Middle frontal gyrus (tissue), 1 donor: ENCODE data around the gene ADAMTS17.

Experiments
- DNase-seq: peaks from one replicate; pipeline ENCODE4 v3.0.0-alpha.2; 2015; ENCODE audit warnings: low spot score; ENCODE audit errors: extremely low spot score

The ADAMTS17 gene

DNA sequence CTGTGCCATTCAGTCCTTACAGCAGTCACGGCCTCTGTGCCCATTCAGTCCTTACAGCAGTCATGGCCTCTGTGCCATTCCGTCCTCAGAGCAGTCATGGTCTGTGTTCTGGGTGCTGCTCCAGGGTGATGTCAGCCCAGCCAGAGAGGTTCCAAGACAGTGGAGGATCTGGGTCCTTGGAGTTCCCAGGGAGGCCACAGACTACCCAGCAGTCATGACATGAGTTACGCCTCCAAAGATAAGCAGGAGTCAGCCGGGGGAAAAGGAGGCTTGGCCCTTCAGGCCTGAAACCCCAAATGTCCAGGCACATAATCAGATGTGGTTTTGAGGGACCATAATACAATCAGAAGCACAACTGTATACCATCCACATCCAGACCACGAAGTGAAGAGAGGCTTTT is 115.7 kb downstream of the ADAMTS17 start:
- no peak for DNase-seq

DNA sequence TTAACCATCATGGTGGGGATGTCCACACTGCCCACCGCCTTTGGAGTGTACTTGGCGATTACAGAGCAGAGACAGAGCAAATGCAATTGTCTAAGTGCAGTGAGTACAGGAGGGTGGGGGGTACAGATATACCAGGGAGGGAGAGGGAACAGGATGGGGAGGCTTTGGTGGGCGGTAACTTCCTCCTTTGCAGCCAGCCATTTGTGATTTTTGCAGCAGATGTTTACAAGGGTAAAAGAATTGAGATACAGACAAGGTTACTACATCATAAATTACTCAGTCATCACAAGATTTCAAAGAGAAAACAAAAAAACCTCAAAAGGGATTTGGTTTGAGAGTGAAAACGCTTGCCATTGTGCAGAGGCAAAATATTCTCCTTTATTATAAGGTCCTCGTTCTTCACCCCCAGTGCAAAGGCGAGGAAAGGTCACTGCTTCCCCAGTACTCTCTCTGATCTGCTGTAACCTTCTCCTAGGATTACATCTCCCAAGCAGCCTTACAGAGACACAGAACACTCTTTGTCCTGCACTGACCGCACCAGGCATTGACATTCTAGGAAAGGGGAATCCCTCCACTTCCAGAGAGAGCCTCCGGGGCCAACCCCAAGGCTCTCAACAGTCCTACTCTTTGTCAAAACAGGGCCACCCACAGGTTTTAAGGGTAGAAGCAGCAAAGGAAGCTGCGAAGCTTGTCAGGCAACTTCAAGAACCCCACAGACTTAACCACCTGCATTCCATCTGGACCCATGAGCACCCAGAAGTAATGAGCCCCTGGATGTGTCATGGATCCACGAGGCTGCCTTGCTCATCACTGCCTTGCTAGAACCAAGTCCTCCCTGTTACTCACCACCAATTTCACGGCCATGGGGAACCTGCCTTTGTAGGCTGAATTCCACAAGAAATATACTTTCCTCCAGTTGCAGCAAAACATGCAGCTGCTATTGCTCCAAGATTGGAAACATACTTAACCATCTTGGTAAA is 117.3 kb downstream of the ADAMTS17 start:
- no peak for DNase-seq

DNA sequence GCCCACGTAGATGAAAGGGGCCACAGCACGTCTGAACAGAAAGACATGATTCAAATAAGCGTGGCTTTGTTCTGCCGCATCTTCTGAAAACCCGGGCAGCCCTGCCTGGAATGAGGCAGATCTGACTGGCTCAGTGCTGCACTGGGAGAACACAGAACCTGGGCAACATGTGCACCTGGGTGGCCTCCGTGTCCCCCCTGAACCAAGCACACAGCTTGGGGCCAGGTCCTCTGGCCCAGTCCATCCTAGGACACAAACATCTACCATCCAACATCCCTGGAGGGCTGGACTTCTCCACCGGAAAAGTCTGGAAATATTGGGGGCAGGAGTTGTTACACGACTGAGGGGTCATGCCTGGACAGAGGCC is 119.4 kb downstream of the ADAMTS17 start:
- no peak for DNase-seq

DNA sequence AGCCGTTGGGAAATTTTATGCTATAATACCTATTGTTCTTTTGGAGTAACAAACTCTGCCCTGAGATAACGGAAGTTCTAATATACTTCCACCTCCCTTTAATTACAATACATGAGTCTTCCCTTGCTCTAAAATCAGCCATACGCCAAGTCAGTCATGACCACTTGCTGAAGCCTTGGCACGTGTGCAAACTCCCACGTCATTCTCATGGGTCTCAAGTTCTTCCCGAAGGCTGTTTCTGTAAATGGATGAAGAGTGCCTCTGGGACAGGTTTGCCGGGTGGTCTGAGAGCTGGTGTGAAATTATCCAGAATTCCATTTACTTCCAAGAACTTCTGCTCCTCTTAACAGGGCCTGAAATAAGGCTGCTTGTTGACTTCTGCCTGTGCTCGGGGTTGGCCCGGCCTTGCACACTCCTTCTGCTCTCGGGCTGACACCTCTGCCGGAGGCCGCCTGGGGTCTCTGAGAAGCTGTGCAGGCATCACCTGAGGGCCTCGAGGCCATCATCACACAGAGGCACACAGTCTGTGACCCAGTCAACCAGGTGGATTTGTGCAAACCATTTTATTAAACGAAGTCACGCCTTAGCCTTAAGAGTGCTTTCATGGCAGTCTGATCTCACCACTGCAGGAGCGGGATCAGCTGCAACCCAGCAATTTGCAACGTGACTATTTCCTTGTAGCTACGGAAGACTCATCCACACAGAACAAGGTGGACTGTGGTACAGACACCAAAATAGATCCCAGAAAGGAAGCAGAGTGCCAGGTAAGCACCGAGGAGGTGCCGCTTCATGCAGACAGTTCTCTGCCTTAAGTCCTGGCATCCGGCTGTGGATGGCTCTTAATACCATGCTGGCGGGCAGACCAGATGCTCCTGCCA is 120.1 kb downstream of the ADAMTS17 start:
- no peak for DNase-seq

DNA sequence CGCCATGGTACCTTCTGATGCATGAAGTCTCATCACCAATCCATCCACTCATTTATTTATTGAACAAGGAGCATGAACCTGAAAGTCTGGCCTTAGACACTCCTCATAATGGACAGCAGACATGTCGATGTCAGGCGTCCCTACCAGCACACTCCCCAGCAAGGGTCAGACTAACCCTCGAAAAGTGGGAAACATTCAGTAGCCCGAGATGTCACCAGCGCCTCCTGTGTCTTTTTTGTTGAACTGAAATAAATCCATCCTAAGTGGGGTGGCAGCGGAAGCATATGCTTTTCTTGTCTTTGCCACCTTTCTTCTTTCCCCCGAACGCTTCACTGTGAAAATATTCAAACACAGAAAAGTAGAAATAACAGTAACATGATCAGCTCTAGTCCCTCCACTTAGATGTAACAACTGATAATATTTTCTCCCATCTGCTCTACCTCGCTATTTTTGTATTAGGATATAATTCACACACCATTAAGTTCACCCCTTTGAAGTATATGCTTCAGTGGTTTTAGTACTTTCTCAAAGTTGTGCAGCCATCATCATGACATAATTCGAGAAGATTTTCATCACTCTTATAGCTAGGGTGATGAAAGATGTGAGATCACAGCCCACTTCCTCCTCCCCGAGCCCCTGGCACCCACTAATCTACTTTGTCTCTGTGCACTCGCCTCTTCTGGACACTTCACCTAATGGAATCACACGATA is 121.6 kb downstream of the ADAMTS17 start:
- DNase-seq: no peak

DNA sequence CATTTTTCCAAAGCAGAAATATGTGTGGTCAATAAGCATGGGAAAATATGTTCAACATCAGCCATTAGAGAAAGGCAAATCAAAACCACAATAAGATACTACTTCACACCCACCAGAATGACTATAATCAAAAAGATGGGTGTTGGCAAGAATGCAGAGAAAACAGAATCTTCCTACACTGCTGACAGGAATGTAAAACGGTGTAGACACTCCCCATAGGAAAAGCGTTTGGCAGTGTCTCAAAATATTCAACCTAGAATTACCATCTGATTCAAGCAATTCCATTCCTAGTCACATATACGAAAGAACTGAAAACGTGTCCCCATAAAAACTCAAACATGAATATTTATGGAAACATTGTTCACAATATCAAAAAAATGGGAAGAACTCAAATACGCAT is 123.3 kb downstream of the ADAMTS17 start:
- DNase-seq: no peak

DNA sequence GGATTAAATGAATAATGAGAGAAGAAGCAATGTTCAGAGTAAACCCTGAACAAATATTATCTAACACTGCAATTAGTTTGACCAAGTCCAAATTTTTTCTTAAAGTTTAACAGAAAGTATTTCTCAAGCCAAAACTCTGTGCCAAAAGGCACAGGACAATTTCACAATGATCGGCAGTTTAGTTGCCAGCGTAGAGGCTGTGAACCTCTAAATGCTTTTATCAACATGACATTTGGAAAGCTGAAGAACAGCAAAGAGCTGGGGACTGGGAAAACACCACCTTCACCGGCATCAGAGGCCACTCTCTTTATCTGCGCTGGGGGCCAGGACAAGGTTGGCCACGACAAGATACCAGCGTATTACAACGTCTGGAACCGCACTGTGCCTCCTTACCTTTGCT is 125.6 kb downstream of the ADAMTS17 start:
- DNase-seq: no peak

DNA sequence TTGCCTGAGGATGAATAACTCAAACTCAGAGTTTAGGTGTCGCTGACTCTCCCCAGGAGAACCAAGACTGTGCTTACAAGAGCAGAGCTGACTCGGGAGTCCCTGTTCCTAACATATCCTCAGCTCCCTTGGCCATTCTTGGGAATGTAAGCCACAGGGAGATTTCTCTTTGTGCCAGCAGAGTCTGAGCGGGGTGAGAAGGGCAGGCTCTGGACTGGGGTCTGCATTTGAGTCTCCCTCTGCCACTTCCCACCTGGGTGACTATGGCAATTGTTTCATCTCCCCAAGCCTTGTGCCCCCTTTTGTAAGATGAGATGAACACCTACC is 126.0 kb downstream of the ADAMTS17 start:
- DNase-seq: no peak

DNA sequence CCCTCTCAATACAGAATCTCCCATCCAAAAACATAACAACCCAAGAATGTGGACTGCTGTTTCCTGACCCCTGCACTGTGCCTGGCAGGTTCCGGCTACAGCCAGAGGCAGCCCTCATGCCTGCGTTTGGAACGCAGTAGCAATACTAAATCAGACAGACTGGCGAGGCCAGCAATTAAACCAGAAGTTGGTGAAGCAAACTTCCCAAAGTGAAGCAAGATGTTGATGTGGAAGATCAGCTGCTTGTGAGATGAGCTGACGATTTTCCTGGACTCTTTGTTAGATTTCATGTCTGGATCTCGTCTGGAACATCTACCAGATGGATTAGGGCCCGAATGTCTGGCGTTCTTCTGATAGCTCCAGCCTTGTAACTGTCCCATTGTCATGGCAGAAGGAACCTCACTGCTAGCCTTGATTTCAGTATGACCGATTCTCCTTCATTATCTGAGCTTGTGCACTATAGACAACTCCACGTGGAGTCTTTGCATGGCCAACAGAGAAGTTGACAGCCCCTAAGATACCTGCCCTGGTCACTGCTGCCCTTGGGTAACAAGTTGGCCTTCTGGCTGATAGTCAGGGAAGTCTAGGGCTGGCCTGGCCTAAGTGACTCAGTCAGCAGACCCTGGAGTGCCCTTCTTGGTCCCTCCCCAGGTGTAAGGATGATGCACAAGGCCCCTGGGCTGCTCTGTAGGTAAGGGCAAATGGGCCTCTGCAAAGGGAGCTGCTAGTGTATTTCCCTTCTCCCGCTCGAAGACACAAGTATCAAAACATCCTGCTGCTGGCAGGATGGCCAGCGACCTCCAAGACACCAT is 126.5 kb downstream of the ADAMTS17 start:
- no peak for DNase-seq

DNA sequence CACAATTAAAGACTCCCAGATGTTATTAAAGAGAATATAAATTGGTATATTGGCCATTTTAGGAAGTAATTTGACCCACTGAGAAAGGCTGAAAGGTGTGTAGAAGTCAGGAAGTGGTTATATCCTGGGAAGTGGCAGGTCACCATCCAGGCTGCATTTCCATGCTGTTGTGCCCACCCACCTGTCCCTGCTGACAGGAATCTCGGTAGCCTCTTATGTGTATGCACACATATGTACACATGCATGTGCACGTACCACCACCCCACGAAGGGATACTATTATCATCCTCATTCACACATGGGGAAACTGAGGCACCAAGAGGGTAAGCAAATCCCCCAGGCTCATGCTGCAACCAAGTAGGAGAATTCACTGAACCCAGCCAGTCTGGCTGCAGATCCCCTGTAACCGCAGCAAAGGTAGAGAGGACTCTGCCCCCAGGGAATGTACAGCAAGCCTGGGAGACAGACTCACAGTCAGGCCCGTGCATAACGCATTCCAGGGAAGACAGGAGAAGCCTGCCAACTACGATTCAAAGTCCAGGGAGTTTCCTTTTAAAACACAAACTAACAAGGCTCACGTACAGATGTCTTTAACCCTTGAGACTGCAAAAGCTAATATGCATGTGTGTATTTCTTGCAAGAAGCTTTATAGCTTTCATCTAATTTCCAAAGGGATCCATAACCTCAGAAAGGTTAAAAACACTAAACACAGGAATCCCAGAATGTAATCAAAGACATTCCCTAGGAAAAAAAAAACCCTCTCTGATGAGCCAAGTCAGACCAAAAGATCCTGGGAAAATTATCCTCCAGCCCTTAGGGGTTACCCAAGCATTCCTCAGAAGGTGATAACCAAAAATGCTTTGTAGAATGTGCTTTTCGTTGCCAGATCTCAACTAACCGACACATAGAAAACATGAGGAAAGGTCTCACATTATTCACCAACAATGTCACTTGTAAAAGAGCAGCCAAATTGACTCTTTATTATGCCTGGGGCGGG is 129.6 kb downstream of the ADAMTS17 start:
- DNase-seq: no peak

DNA sequence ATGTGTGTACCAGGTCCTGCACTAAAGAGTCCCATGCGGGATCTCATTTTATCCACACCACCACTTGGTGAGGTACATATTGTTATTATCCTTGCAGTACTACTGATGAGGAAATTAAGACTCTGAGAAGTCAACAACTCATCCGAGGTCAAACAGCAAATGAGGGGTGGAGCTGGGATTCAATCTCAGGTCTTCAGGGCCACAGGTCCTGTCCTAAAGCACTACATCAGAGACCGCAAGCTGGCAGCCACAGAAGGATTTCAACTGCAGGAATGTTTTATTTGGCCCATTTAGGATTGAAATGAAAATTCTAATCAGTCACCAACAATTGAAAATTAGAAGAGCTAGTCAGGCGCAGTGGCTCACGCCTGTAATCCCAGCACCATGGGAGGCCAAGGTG is 131.4 kb downstream of the ADAMTS17 start:
- DNase-seq: no peak

DNA sequence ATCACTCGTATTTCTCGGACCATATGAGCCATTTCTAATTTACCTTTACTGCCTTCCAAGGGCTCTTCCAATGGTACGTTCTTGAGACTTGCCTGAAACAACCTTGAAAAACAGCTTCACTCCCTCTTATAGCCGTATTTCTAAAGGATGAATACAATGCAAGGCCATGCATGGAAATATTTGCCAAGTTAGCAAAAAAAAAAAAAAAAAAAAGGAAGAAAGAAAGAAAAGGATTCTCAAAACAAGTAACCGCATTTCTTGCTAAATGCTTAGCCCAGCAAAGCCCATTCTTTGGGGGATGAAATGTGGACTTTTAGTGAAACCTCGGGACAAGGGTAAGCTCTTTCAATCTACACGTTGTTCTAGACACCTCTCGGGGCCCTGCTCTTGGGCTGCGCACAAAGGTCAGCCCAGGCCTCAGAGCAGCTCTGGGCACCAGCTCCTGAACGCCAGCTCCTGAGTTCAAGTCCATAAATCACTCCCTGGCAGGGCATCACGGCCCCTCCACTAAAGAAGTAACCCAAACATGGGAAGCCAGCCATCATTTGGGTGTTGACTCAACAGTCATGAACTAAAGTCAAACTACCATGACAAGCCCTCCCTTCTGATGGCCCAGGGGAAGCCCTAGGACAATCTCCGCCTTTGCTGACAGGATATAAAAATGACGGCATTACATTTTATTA is 132.7 kb downstream of the ADAMTS17 start:
- DNase-seq: no peak

DNA sequence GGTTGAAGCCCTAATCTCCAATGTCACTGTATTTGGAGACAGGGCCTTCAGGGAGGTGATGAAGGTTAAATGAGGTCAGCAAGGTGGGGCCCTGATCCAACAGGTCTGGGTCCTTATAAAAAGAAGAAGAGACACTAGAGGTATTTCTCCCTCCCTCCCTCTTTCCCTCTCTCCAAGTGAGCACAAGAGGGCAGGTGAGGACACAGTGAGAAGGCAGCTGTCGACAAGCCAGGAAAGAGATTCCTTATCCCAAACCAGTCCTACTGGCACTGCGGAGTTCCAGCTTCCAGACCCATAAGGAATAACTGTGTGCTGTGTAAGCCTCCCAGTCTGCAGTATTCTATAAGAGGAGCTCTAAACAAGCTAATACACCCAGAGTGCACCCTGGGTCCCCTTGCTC is 134.7 kb downstream of the ADAMTS17 start:
- no peak for DNase-seq

DNA sequence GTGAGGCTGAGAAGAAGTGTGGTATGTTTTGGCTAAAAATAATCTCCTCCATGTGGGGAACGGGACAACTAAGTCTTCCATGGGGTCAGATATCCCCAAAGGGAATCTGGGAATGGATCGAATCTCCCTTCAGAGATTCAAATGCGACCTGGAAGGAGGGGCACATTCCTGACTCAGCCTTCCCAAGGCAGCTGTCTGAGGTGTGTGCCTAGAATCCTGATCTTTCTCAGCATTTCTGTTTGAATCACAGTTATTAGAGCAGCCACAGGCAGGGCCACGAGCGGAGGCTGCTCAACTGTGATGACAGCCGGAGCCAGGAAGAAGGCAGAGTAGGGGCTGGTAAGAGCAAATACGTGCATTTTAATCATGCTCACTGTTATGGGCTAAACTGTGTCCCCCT is 135.1 kb downstream of the ADAMTS17 start:
- no peak for DNase-seq

DNA sequence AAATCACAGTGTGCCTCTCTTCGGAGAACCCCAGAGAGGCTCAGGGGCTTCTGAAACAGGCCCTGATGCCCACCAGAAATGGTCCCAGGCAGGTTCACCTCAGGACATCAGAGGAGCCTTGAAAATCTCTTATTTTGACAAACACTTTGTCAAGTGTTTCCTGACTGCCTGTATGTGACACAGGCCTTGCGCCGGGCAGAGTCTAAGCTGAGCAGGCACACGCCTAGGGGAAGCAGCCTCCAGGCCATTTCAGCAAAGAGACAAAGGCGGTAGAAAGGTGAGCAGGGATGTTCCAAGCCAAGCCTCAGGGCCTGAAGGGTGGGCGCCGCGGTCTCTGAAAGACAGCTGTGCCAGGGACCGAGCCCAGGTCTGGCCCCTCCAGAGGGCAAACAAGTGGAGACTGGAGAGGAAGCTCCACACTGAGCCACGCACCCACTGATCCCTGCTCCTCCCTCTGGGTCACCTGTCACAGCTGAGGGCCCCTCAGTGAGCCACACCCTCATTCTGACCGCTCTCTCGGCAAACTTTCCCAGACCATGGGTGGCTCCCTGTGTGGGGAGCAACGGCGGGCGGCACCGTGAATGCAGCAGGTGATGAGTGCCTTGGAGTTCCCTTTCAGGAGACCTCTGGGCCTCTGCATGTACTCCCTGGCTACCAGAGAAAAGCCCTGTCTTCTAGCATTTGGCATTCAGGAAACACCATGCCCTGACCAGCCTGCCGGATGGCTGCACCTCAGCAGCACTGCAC is 136.1 kb downstream of the ADAMTS17 start:
- DNase-seq: no peak

DNA sequence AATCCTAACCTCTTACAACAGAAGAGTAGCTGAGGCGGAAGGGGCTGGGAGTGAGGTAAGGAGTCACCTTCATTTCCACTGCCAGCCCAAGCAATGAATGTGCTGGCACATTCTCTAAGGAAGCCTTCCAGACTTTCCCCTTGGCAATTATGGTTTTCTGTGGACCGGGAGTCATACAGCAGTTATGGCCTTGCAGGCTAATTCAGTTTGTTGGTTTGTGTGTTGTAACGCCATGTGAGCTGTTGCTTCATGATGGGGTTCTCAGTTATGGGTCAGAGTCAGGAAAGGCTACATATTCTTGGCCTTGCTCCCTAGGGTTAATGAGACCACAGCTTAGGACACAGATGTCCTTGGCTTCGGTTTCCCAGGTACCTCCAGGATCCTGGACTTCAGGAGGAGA is 137.0 kb downstream of the ADAMTS17 start:
- DNase-seq: no peak

DNA sequence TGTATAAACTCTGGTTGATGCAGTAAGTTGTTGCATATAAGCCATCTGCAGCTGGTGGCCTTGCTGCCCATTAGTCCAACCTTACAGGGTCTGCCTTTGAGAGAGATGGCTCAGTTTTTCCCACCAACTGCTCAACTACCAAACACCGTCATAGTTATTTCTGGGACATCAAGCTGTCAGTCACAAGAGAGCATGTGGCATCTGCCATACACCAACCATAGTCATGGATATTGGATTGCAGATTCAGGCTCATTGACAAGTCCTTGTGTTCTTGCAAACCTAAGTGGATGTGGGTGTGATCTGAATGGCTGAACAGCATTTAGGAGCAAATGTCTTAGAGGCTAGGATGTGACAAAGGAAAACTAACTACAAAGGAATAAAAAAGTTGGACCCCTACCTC is 137.6 kb downstream of the ADAMTS17 start:
- DNase-seq: no peak

DNA sequence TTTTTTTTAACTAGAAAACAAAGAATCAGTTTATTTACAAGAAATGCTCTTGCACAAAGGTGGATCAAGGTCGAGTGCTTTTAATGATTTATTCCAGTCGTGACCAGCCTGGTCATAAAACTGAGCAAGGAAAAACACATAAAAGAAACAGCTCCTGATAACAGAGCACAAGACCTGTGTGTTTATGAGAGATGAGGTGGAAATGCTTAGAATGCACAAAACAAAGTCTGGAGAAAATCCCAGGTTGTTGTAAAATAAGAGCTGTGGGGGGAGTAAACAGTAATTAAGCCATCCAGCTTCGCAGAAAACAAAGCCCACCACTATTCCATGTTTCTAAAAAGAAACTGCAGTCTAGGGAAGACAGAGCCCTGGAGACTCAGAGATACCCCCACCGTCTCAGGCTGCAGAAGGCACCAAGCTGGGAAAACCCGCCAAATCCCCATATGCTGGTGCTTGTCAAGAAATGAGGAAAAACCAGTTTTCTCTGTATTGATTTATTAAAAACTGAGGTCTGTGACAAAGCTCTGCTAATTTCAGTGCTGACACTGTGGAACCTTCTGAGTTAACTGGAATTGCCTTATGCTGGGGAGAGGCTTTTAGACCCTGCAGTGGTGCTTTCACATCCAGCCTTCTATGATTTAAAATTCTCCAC is 139.3 kb downstream of the ADAMTS17 start:
- DNase-seq: no peak
